ENCODE results near the gene SLC24A3.

DNA sequence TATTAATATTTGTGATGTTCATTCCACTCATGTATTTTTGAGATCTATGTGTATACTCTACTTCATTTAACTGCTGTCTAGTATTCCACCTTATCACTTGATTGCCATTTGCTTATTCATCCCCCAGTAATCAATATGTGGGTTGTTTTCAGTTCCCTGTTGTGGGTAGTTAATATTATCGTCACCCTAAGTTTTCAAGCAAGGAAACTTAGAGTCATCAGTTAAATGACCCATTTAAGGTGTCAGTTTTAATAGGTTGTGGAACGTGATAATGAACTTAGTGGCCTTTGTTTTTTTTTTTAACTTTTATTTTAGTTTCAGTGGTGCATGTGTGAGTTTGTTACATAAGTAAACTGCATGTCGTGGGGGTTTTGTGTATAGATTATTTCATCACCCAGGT is 90.3 kb downstream of the SLC24A3 start:
- TF ChIP-seq EZH2phosphoT487 (IDR thresholded peaks at IDR 0.05; ENCODE audit: borderline replicate concordance, low read length): no peak
- TF ChIP-seq, protein P1, sequence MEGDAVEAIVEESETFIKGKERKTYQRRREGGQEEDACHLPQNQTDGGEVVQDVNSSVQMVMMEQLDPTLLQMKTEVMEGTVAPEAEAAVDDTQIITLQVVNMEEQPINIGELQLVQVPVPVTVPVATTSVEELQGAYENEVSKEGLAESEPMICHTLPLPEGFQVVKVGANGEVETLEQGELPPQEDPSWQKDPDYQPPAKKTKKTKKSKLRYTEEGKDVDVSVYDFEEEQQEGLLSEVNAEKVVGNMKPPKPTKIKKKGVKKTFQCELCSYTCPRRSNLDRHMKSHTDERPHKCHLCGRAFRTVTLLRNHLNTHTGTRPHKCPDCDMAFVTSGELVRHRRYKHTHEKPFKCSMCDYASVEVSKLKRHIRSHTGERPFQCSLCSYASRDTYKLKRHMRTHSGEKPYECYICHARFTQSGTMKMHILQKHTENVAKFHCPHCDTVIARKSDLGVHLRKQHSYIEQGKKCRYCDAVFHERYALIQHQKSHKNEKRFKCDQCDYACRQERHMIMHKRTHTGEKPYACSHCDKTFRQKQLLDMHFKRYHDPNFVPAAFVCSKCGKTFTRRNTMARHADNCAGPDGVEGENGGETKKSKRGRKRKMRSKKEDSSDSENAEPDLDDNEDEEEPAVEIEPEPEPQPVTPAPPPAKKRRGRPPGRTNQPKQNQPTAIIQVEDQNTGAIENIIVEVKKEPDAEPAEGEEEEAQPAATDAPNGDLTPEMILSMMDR (IDR thresholded peaks at IDR 0.05; ENCODE audit: low read depth, low read length, poor library complexity, severe bottlenecking): no peak

Measured in DOHH2 (cell line).